SU-DHL-6 (cell line): ENCODE measurements around the gene ALPK1.
"Not testable (repeated sequence)": the region's sequence is repeated elsewhere in the genome, so short reads cannot be mapped to it uniquely, and the experiment has no call there.

Source experiments
- CTCF ChIP-seq: fragments of 200-600 bp; sonication (generic); IDR thresholded peaks from one replicate; pipeline ENCODE4 v1.5.1; 2017; ENCODE audit warnings: antibody characterized with exemption, mild to moderate bottlenecking, low read length, moderate library complexity; ENCODE audit not compliant: insufficient read depth, poor library complexity, severe bottlenecking
- EZH2phosphoT487 ChIP-seq: fragments of 200-600 bp; sonication (generic), shearing (Covaris generic); conservative IDR thresholded peaks from 2 replicates; pipeline ENCODE4 v1.6.1; 2018; ENCODE audit warnings: mild to moderate bottlenecking, antibody characterized with exemption, low read length, moderate library complexity, mixed read lengths

GRCh38 chr4:112309263-112309791 is 12.2 kb downstream of the ALPK1 start:
- TF ChIP-seq CTCF, EZH2phosphoT487: not testable (repeated sequence)
